SU-DHL-6 (cell line): ENCODE data around the gene SHC2.

Source experiments
- EZH2phosphoT487 ChIP-seq: fragments of 200-600 bp; sonication (generic), shearing (Covaris generic); conservative IDR thresholded peaks from 2 replicates; pipeline ENCODE4 v1.6.1; 2018; ENCODE audit warnings: mild to moderate bottlenecking, antibody characterized with exemption, low read length, moderate library complexity, mixed read lengths
- TF ChIP-seq, protein P1 (sequence below): fragments of 200-600 bp; sonication (generic); IDR thresholded peaks from one replicate; pipeline ENCODE4 v1.5.1; 2017; ENCODE audit warnings: antibody characterized with exemption, mild to moderate bottlenecking, low read length, moderate library complexity; ENCODE audit not compliant: insufficient read depth, poor library complexity, severe bottlenecking

DNA sequence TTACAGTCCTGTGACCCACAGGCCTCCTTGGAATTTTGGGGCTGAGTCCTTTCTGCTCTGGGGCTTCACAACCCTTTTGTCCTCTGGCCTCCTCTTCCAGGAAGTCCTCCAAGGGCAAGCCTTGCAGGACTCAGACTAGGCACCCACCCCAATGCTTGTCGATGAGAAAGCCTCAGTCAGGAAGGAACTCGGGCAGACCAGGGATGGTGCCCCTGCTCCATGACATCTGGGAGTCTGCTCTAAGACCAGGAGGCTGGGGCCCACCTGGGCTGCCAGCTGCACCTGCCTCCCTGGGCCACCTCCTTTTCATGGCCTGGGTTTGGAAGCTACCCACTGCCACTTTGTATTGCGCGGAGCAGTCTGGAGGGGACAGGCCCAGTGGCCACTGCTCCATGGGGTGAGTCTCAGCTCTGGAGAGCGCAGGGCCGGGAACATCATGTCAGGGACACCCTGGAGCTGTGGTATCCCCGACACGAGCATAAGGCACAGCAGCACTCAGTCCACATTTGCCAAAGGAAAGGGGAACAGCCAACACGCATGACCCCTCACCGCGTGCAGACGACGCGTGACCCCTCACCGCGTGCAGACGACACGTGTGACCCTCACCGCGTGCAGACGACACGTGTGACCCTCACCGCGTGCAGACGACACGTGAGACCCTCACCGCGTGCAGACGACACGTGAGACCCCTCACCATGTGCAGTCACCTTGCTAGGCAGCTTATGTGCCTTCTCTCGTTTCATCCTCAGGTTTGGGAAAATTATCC is 62.7 kb downstream of the SHC2 start:
- TF ChIP-seq, protein P1, sequence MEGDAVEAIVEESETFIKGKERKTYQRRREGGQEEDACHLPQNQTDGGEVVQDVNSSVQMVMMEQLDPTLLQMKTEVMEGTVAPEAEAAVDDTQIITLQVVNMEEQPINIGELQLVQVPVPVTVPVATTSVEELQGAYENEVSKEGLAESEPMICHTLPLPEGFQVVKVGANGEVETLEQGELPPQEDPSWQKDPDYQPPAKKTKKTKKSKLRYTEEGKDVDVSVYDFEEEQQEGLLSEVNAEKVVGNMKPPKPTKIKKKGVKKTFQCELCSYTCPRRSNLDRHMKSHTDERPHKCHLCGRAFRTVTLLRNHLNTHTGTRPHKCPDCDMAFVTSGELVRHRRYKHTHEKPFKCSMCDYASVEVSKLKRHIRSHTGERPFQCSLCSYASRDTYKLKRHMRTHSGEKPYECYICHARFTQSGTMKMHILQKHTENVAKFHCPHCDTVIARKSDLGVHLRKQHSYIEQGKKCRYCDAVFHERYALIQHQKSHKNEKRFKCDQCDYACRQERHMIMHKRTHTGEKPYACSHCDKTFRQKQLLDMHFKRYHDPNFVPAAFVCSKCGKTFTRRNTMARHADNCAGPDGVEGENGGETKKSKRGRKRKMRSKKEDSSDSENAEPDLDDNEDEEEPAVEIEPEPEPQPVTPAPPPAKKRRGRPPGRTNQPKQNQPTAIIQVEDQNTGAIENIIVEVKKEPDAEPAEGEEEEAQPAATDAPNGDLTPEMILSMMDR = no peak
- no peak for TF ChIP-seq EZH2phosphoT487
